Endothelial cell of umbilical vein (primary cell): Measurements from ENCODE around the gene AGMO. TPM values are rescaled to one million over a fixed set of nuclear protein-coding genes. Genes with fewer than 3 reads are reported as not detected.

Source experiments
- BruUV-seq: library from RNA; stranded (reverse); fragments of 400-500 nt; replicated peaks from 2 replicates; lab custom pipeline; 2021; lab: Mats Ljungman, UMichigan
- CTCF ChIA-PET: fragments of 300-600, 350-600 bp; sonication (Branson Sonifier 250); formaldehyde crosslinking; loops from one replicate; lab custom pipeline; 2021; ENCODE audit warnings: antibody characterized with exemption, inconsistent platforms; lab: Charles Lee
- POLR2A ChIA-PET: fragments of 300-600, 350-600 bp; sonication (Branson Sonifier 250); formaldehyde crosslinking; loops from one replicate; lab custom pipeline; 2021; ENCODE audit warnings: antibody characterized with exemption, inconsistent platforms; lab: Charles Lee
- DNase-seq: peaks from one replicate; pipeline ENCODE4 v3.0.0-alpha.2; 2011; ENCODE audit warnings: low read depth, low spot score
- FAIRE-seq: peaks from 2 replicates; lab custom pipeline; 2011; peaks lifted over from hg19 to GRCh38; lab: Jason Lieb, UNC
- H2AFZ ChIP-seq: 2 replicates; pipeline ENCODE4 v1.6.0; 2012; ENCODE audit warnings: low read depth, low read length, control low read depth, inconsistent platforms
- H3K27ac ChIP-seq: 2 replicates; pipeline ENCODE4 v1.5.1; 2011; ENCODE audit warnings: low read depth, mild to moderate bottlenecking, control low read depth, low read length, moderate library complexity; ENCODE audit not compliant: insufficient read depth
- H3K27me3 ChIP-seq, 2 experiments: 2 replicates each; pipeline versions ENCODE4 v1.6.0 to v1.6.1; 2011; ENCODE audit warnings: low read length in 2 of 2, mixed read lengths in 1 of 2; ENCODE audit not compliant: control insufficient read depth in 2 of 2, insufficient read depth in 2 of 2
- H3K36me3 ChIP-seq, 2 experiments: 2 replicates in 1 of 2; 3 replicates in 1 of 2; pipeline ENCODE4 v1.5.1; 2011; ENCODE audit warnings: low read length in 2 of 2, mild to moderate bottlenecking in 1 of 2, moderate library complexity in 1 of 2; ENCODE audit not compliant: control insufficient read depth in 2 of 2, insufficient read depth in 2 of 2; ENCODE audit errors: extremely low read depth in 1 of 2
- H3K4me1 ChIP-seq: 3 replicates; pipeline ENCODE4 v1.5.1; 2011; ENCODE audit warnings: mild to moderate bottlenecking, low read length; ENCODE audit not compliant: control insufficient read depth, insufficient read depth; ENCODE audit errors: extremely low read depth
- H3K4me2 ChIP-seq: 2 replicates; pipeline ENCODE4 v1.6.1; 2011; ENCODE audit warnings: low read length, control low read depth, mixed read lengths; ENCODE audit not compliant: insufficient read depth
- H3K4me3 ChIP-seq, 3 experiments: fragments of 200-600 bp in 1 of 3; sonication (generic), shearing (Covaris generic) in 1 of 3; replicated peaks in 1 of 3; 2 replicates each; pipeline ENCODE4 v1.5.1; 2011 to 2016; ENCODE audit warnings: control low read depth in 3 of 3, low read length in 3 of 3, mild to moderate bottlenecking in 2 of 3, inconsistent platforms in 1 of 3, low read depth in 1 of 3, moderate library complexity in 1 of 3; ENCODE audit not compliant: insufficient read depth in 1 of 3
- H3K79me2 ChIP-seq: 2 replicates; pipeline ENCODE4 v1.6.0; 2012; ENCODE audit warnings: low read length, inconsistent platforms; ENCODE audit not compliant: control insufficient read depth, insufficient read depth
- H3K9ac ChIP-seq: replicated peaks from 2 replicates; pipeline ENCODE3; 2011; ENCODE audit warnings: low read length, control low read depth; ENCODE audit not compliant: insufficient read depth; ENCODE audit errors: extremely low read depth
- H3K9me1 ChIP-seq: replicated peaks from 3 replicates; pipeline ENCODE4 v1.6.0; 2011; ENCODE audit warnings: mild to moderate bottlenecking, low read length; ENCODE audit not compliant: control insufficient read depth, insufficient read depth; ENCODE audit errors: extremely low read depth
- H3K9me3 ChIP-seq: replicated peaks from 2 replicates; pipeline ENCODE4 v1.5.1; 2012; ENCODE audit warnings: low read length, inconsistent platforms; ENCODE audit not compliant: control insufficient read depth, insufficient read depth
- H4K20me1 ChIP-seq: replicated peaks from 2 replicates; pipeline ENCODE3; 2011; ENCODE audit warnings: mild to moderate bottlenecking, low read length; ENCODE audit not compliant: control insufficient read depth, insufficient read depth; ENCODE audit errors: extremely low read depth
- EZH2 ChIP-seq: IDR thresholded peaks from 2 replicates; pipeline ENCODE4 v1.6.1; 2012; ENCODE audit warnings: borderline replicate concordance, low read depth, mild to moderate bottlenecking, moderate library complexity, low read length, inconsistent platforms; ENCODE audit not compliant: severe bottlenecking
- FOS ChIP-seq: IDR thresholded peaks from 2 replicates; pipeline ENCODE4 v1.6.1; 2011; ENCODE audit warnings: mild to moderate bottlenecking, low read length, moderate library complexity, borderline replicate concordance; ENCODE audit not compliant: insufficient read depth
- GATA2 ChIP-seq: IDR thresholded peaks from 2 replicates; pipeline ENCODE4 v1.7.0; 2011; ENCODE audit warnings: low read depth, mild to moderate bottlenecking, moderate library complexity, mixed read lengths, low read length; ENCODE audit not compliant: insufficient read length, insufficient read depth
- JUN ChIP-seq: IDR thresholded peaks from 2 replicates; pipeline ENCODE4 v1.6.1; 2011; ENCODE audit warnings: borderline replicate concordance, low read depth; ENCODE audit not compliant: insufficient read length, insufficient read depth
- MYC ChIP-seq: IDR thresholded peaks from one replicate; pipeline ENCODE4 v1.6.1; 2011; ENCODE audit warnings: mild to moderate bottlenecking, low read depth, low read length
- POLR2A ChIP-seq: IDR thresholded peaks from 2 replicates; pipeline ENCODE4 v1.6.1; 2012; ENCODE audit warnings: low read depth, mild to moderate bottlenecking, control low read depth, low read length
- POLR2AphosphoS5 ChIP-seq: IDR thresholded peaks from 2 replicates; pipeline ENCODE4 v1.6.1; 2012; ENCODE audit warnings: low read depth, mild to moderate bottlenecking, control low read depth, low read length, moderate library complexity; ENCODE audit not compliant: insufficient read depth
- dilution Hi-C: fragments of 300-500 bp; cut with MboI; formaldehyde crosslinking; loops from one replicate; pipeline ENCODE4 v1.15.0; 2019; ENCODE audit warnings: low sequenced_read_pairs; ENCODE audit not compliant: extremely low pct_ligation_motif_present
- intact Hi-C: fragments of 100-400 bp; cut with micrococcal nuclease; formaldehyde crosslinking; loops from one replicate; pipeline ENCODE4 v1.10.0; 2022
- polyA plus RNA-seq, 4 experiments: library from polyadenylated mRNA; depleted of rRNA in 3 of 4; stranded (reverse) in 3 of 4; unstranded in 1 of 4; fragments of >200 nt; gene quantifications; 2 replicates each; pipeline versions ENCODE4 v1.2.1 to v1.2.3, GENCODE V29; 2011 to 2012; ENCODE audit warnings: missing spikeins in 1 of 4
- total RNA-seq: library from RNA; stranded (reverse); gene quantifications from 2 replicates; pipeline ENCODE4 v1.2.3, GENCODE V29; 2021
- TF ChIP-seq, protein P1 (sequence below), 2 donors: IDR thresholded peaks; 1 replicate in 1 of 2; 2 replicates in 1 of 2; pipeline ENCODE4 v1.5.1; 2011; ENCODE audit warnings: low read length in 2 of 2, mild to moderate bottlenecking in 2 of 2, moderate library complexity in 2 of 2, control low read depth in 1 of 2, inconsistent platforms in 1 of 2, low read depth in 1 of 2; ENCODE audit not compliant: insufficient read depth in 1 of 2; ENCODE audit errors: extremely low read depth in 1 of 2
- TF ChIP-seq, protein P2 (sequence below): IDR thresholded peaks from 2 replicates; pipeline ENCODE4 v1.6.1; 2011; ENCODE audit not compliant: insufficient read depth, insufficient read length

AGMO gene
- total and polyA plus RNA-seq, 2 donors (not counting 3 experiments of a cell fraction or from before 2014, with no cell fraction given) = 0.23 to 0.40 TPM

DNA sequence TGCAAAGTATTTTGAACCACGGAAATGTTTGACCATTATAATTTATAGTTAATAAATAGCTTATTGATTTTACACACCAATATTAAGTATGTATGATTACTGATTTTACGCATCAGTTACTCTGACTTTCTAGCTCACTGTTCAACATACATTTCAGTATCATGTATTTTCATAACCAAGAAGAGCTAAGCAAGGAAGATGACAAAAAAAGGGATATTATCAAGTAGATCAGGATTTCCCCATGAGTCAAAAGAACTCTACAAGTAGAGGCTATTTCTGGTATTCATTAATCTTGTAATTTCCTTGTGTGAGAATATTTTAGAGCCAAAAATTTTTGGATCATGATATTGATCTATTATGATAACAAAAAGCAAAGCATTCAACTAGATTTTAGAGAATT, 131.6 kb downstream of the AGMO start:
- no peaks in the 10 kb centered on the region for H3K36me3 ChIP-seq
- intact Hi-C loops = no loop called here
- H3K27me3 ChIP-seq = no peaks in the 10 kb centered on the region
- H3K4me3 ChIP-seq = no peak overlapping the region
- no peaks in the 10 kb centered on the region for H3K4me1 ChIP-seq
- no peak overlapping the region for H3K27ac ChIP-seq
- H3K9me1 ChIP-seq = no peaks in the 10 kb centered on the region
- no peaks in the 10 kb centered on the region for H3K79me2 ChIP-seq
- no peaks in the 10 kb centered on the region for H3K9me3 ChIP-seq
- H2AFZ ChIP-seq = no peak overlapping the region
- no peak for FAIRE-seq
- no peak for TF ChIP-seq MYC
- TF ChIP-seq JUN = no peak
- TF ChIP-seq GATA2 = no peak
- TF ChIP-seq FOS = no peak
- TF ChIP-seq, protein P1, sequence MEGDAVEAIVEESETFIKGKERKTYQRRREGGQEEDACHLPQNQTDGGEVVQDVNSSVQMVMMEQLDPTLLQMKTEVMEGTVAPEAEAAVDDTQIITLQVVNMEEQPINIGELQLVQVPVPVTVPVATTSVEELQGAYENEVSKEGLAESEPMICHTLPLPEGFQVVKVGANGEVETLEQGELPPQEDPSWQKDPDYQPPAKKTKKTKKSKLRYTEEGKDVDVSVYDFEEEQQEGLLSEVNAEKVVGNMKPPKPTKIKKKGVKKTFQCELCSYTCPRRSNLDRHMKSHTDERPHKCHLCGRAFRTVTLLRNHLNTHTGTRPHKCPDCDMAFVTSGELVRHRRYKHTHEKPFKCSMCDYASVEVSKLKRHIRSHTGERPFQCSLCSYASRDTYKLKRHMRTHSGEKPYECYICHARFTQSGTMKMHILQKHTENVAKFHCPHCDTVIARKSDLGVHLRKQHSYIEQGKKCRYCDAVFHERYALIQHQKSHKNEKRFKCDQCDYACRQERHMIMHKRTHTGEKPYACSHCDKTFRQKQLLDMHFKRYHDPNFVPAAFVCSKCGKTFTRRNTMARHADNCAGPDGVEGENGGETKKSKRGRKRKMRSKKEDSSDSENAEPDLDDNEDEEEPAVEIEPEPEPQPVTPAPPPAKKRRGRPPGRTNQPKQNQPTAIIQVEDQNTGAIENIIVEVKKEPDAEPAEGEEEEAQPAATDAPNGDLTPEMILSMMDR (IDR thresholded peaks at IDR 0.05; ENCODE audit: extremely low read depth in 1 of 2, insufficient read depth in 1 of 2, low read depth in 1 of 2, low read length in 2 of 2) = no peak
- TF ChIP-seq POLR2A = no peak
- TF ChIP-seq, protein P2, sequence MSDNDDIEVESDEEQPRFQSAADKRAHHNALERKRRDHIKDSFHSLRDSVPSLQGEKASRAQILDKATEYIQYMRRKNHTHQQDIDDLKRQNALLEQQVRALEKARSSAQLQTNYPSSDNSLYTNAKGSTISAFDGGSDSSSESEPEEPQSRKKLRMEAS = no peak
- no peak for TF ChIP-seq EZH2
- TF ChIP-seq POLR2AphosphoS5 = no peak
- H3K9ac ChIP-seq = no peak overlapping the region
- no peak for DNase-seq
- POLR2A ChIA-PET = no interaction called here
- BruUV-seq = no TSS peak
- no peak overlapping the region for H3K4me2 ChIP-seq
- dilution Hi-C loops = no loop called here
- no peaks in the 10 kb centered on the region for H4K20me1 ChIP-seq
- CTCF ChIA-PET = interaction anchor here (0.8 to 1.2 kb wide), 2 partner anchors 15 to 21 kb away, joined by 3 read pairs; no protein-coding TSS in a partner anchor
